Measurements from ENCODE around the gene TCL1A.
"Not testable (repeated sequence)": the region's sequence is repeated elsewhere in the genome, so short reads cannot be mapped to it uniquely, and the experiment has no call there.

Gene TCL1A

GRCh38 chr14:95741038-95741490, 27.1 kb upstream of the TCL1A start:
- H3K9me3 ChIP-seq (ENCODE audit: low read depth, low read length): no peaks in the 10 kb centered on the region
- H3K36me3 ChIP-seq (ENCODE audit: insufficient read depth, low read length): no peaks in the 10 kb centered on the region
- DNase-seq (ENCODE audit: low read depth, low spot score): no peak
- H3K4me3 ChIP-seq: no peak overlapping the region
- TF ChIP-seq POLR2AphosphoS5 (IDR thresholded peaks at IDR 0.05; ENCODE audit: borderline replicate concordance, low read depth, low read length): no peak
- TF ChIP-seq EZH2 (IDR thresholded peaks at IDR 0.05): no peak
- no peak for TF ChIP-seq FOXP2 (optimal IDR thresholded peaks at IDR 0.05; ENCODE audit: control extremely low read depth, extremely low read length, insufficient read depth)
- H3K9ac ChIP-seq (ENCODE audit: insufficient read length): no peak overlapping the region
- no peak overlapping the region for H3K27ac ChIP-seq

- TF ChIP-seq EZH2 (IDR thresholded peaks at IDR 0.05) (no peak), FOXP2 (optimal IDR thresholded peaks at IDR 0.05; ENCODE audit: control extremely low read depth, extremely low read length, insufficient read depth) (no peak), POLR2AphosphoS5 (IDR thresholded peaks at IDR 0.05; ENCODE audit: borderline replicate concordance, low read depth, low read length) (no peak)
Observed at GRCh38 chr14:95739356-95739755, 25.4 kb upstream of the TCL1A start.

GRCh38 chr14:95733212-95733611, 19.3 kb upstream of the TCL1A start:
- H3K4me3 ChIP-seq: no peak overlapping the region

More at GRCh38 chr14:95739356-95739755, 25.4 kb upstream of the TCL1A start:
- no peak overlapping the region for H3K4me3 ChIP-seq
- no peaks in the 10 kb centered on the region for H3K36me3 ChIP-seq (ENCODE audit: insufficient read depth, low read length)
- no peak overlapping the region for H3K27ac ChIP-seq
- no peaks in the 10 kb centered on the region for H3K9me3 ChIP-seq (ENCODE audit: low read depth, low read length)
- no peak overlapping the region for H3K9ac ChIP-seq (ENCODE audit: insufficient read length)
- no peak for DNase-seq (ENCODE audit: low read depth, low spot score)

GRCh38 chr14:95730126-95730525, 16.2 kb upstream of the TCL1A start:
- DNase-seq (ENCODE audit: low read depth, low spot score): no peak
- H3K4me3 ChIP-seq: no peak overlapping the region
- TF ChIP-seq POLR2AphosphoS5 (IDR thresholded peaks at IDR 0.05; ENCODE audit: borderline replicate concordance, low read depth, low read length) (no peak), EZH2 (IDR thresholded peaks at IDR 0.05) (no peak), FOXP2 (optimal IDR thresholded peaks at IDR 0.05; ENCODE audit: control extremely low read depth, extremely low read length, insufficient read depth) (no peak)
- no peak overlapping the region for H3K9ac ChIP-seq (ENCODE audit: insufficient read length)
- H3K27ac ChIP-seq: no peak overlapping the region
- no peaks in the 10 kb centered on the region for H3K9me3 ChIP-seq (ENCODE audit: low read depth, low read length)
- H3K36me3 ChIP-seq (ENCODE audit: insufficient read depth, low read length): no peaks in the 10 kb centered on the region

More at GRCh38 chr14:95733212-95733611, 19.3 kb upstream of the TCL1A start:
- no peak for DNase-seq (ENCODE audit: low read depth, low spot score)
- no peak overlapping the region for H3K27ac ChIP-seq
- no peaks in the 10 kb centered on the region for H3K36me3 ChIP-seq (ENCODE audit: insufficient read depth, low read length)
- H3K9ac ChIP-seq (ENCODE audit: insufficient read length): no peak overlapping the region
- H3K9me3 ChIP-seq (ENCODE audit: low read depth, low read length): no peaks in the 10 kb centered on the region
- TF ChIP-seq POLR2AphosphoS5 (IDR thresholded peaks at IDR 0.05; ENCODE audit: borderline replicate concordance, low read depth, low read length) (no peak), FOXP2 (optimal IDR thresholded peaks at IDR 0.05; ENCODE audit: control extremely low read depth, extremely low read length, insufficient read depth) (no peak), EZH2 (IDR thresholded peaks at IDR 0.05) (no peak)

GRCh38 chr14:95729402-95730028, 15.6 kb upstream of the TCL1A start:
- H3K36me3 ChIP-seq (ENCODE audit: insufficient read depth, low read length); H3K27ac ChIP-seq; H3K9ac ChIP-seq (ENCODE audit: insufficient read length); H3K9me3 ChIP-seq (ENCODE audit: low read depth, low read length); H3K4me3 ChIP-seq; DNase-seq (ENCODE audit: low read depth, low spot score): not testable (repeated sequence)

GRCh38 chr14:95727056-95727700, 13.3 kb upstream of the TCL1A start:
- no peak overlapping the region for H3K27ac ChIP-seq
- no peaks in the 10 kb centered on the region for H3K9me3 ChIP-seq (ENCODE audit: low read depth, low read length)
- TF ChIP-seq FOXP2 (optimal IDR thresholded peaks at IDR 0.05; ENCODE audit: control extremely low read depth, extremely low read length, insufficient read depth): no peak
- TF ChIP-seq EZH2 (IDR thresholded peaks at IDR 0.05): no peak
- TF ChIP-seq POLR2AphosphoS5 (IDR thresholded peaks at IDR 0.05; ENCODE audit: borderline replicate concordance, low read depth, low read length): no peak
- H3K9ac ChIP-seq (ENCODE audit: insufficient read length): no peak overlapping the region
- no peaks in the 10 kb centered on the region for H3K36me3 ChIP-seq (ENCODE audit: insufficient read depth, low read length)
- H3K4me3 ChIP-seq: no peak overlapping the region
- DNase-seq (ENCODE audit: low read depth, low spot score): no peak

GRCh38 chr14:95725685-95726336, 11.9 kb upstream of the TCL1A start:
- H3K9me3 ChIP-seq (ENCODE audit: low read depth, low read length): no peaks in the 10 kb centered on the region
- no peak overlapping the region for H3K4me3 ChIP-seq
- DNase-seq (ENCODE audit: low read depth, low spot score): no peak
- TF ChIP-seq FOXP2 (optimal IDR thresholded peaks at IDR 0.05; ENCODE audit: control extremely low read depth, extremely low read length, insufficient read depth): no peak
- TF ChIP-seq EZH2 (IDR thresholded peaks at IDR 0.05): no peak
- no peak for TF ChIP-seq POLR2AphosphoS5 (IDR thresholded peaks at IDR 0.05; ENCODE audit: borderline replicate concordance, low read depth, low read length)
- H3K27ac ChIP-seq: no peak overlapping the region
- no peak overlapping the region for H3K9ac ChIP-seq (ENCODE audit: insufficient read length)
- H3K36me3 ChIP-seq (ENCODE audit: insufficient read depth, low read length): no peaks in the 10 kb centered on the region

- TF ChIP-seq FOXP2 (optimal IDR thresholded peaks at IDR 0.05; ENCODE audit: control extremely low read depth, extremely low read length, insufficient read depth) (no peak), EZH2 (IDR thresholded peaks at IDR 0.05) (no peak), POLR2AphosphoS5 (IDR thresholded peaks at IDR 0.05; ENCODE audit: borderline replicate concordance, low read depth, low read length) (no peak)
- DNase-seq (ENCODE audit: low read depth, low spot score): no peak
- Histone ChIP-seq H3K27ac (no peak overlapping the region), H3K9ac (ENCODE audit: insufficient read length) (no peak overlapping the region), H3K4me3 (no peak overlapping the region), H3K9me3 (ENCODE audit: low read depth, low read length) (no peaks in the 10 kb centered on the region), H3K36me3 (ENCODE audit: insufficient read depth, low read length) (no peaks in the 10 kb centered on the region)
Observed at GRCh38 chr14:95722525-95723190, 8.7 kb upstream of the TCL1A start.
